H9 (cell line): Measurements from ENCODE around the gene TRIOBP. TPM values are rescaled to one million over a fixed set of nuclear protein-coding genes. Genes with fewer than 3 reads are reported as not detected.

Experiments
- DNase-seq: peaks from one replicate; pipeline ENCODE4 v3.0.0-alpha.2; 2017
- H2AFZ ChIP-seq: one replicate; pipeline ENCODE4 v1.6.1; 2013; ENCODE audit warnings: mild to moderate bottlenecking, low read length, control low read depth, moderate library complexity
- H2AK5ac ChIP-seq: 2 replicates; pipeline ENCODE4 v1.6.1; 2013; ENCODE audit warnings: low read length, control low read depth, mixed read lengths; ENCODE audit not compliant: insufficient read length
- H2BK120ac ChIP-seq: one replicate; pipeline ENCODE4 v1.6.1; 2013; ENCODE audit warnings: low read depth, mild to moderate bottlenecking, low read length, control low read depth, inconsistent platforms; ENCODE audit not compliant: poor library complexity, severe bottlenecking
- H2BK12ac ChIP-seq: 2 replicates; pipeline ENCODE4 v1.6.1; 2013; ENCODE audit warnings: low read length, control low read depth, mixed read lengths, low read depth; ENCODE audit not compliant: insufficient read length
- H2BK15ac ChIP-seq: 2 replicates; pipeline ENCODE4 v1.6.1; 2013; ENCODE audit warnings: low read depth, low read length, control low read depth
- H2BK20ac ChIP-seq: one replicate; pipeline ENCODE4 v1.6.1; 2013; ENCODE audit warnings: low read depth, mild to moderate bottlenecking, low read length, control low read depth, inconsistent platforms; ENCODE audit not compliant: poor library complexity, severe bottlenecking
- H2BK5ac ChIP-seq: 2 replicates; pipeline ENCODE4 v1.6.1; 2013; ENCODE audit warnings: low read length, control low read depth, mixed read lengths; ENCODE audit not compliant: insufficient read length
- H3K14ac ChIP-seq: 2 replicates; pipeline ENCODE4 v1.6.1; 2013; ENCODE audit warnings: low read length, control low read depth; ENCODE audit not compliant: insufficient read depth
- H3K18ac ChIP-seq: 2 replicates; pipeline ENCODE4 v1.6.1; 2013; ENCODE audit warnings: low read depth, mild to moderate bottlenecking, mixed read lengths, low read length, control low read depth; ENCODE audit not compliant: insufficient read length
- H3K23ac ChIP-seq: 2 replicates; pipeline ENCODE4 v1.6.1; 2013; ENCODE audit warnings: low read length, control low read depth, mixed read lengths, low read depth; ENCODE audit not compliant: insufficient read length
- H3K23me2 ChIP-seq: 2 replicates; pipeline ENCODE4 v1.6.1; 2013; ENCODE audit warnings: low read depth, mild to moderate bottlenecking, mixed read lengths, low read length, control low read depth; ENCODE audit not compliant: insufficient read length, poor library complexity, severe bottlenecking
- H3K27ac ChIP-seq: 2 replicates; pipeline ENCODE4 v1.5.1; 2013; ENCODE audit warnings: low read length, control low read depth, mixed read lengths, low read depth; ENCODE audit not compliant: insufficient read length
- H3K27me3 ChIP-seq: 2 replicates; pipeline ENCODE4 v1.6.1; 2013; ENCODE audit warnings: low read length, control low read depth, inconsistent platforms; ENCODE audit not compliant: insufficient read depth
- H3K4ac ChIP-seq: 2 replicates; pipeline ENCODE4 v1.6.1; 2013; ENCODE audit warnings: low read depth, mild to moderate bottlenecking, control low read depth, inconsistent platforms, low read length, moderate library complexity
- H3K4me1 ChIP-seq: 2 replicates; pipeline ENCODE4 v1.6.1; 2013; ENCODE audit warnings: low read length, control low read depth, inconsistent platforms; ENCODE audit not compliant: insufficient read depth
- H3K4me2 ChIP-seq: 2 replicates; pipeline ENCODE4 v1.6.1; 2013; ENCODE audit warnings: low read length, control low read depth, mixed read lengths; ENCODE audit not compliant: insufficient read length, insufficient read depth
- H3K56ac ChIP-seq: 2 replicates; pipeline ENCODE4 v1.6.1; 2013; ENCODE audit warnings: low read depth, mild to moderate bottlenecking, mixed read lengths, low read length, control low read depth; ENCODE audit not compliant: insufficient read length
- H3K79me1 ChIP-seq: 2 replicates; pipeline ENCODE4 v1.6.1; 2013; ENCODE audit warnings: low read depth, mild to moderate bottlenecking, moderate library complexity, low read length, control low read depth, inconsistent platforms; ENCODE audit not compliant: insufficient read depth, poor library complexity, severe bottlenecking
- H3K79me2 ChIP-seq: 2 replicates; pipeline ENCODE4 v1.6.1; 2013; ENCODE audit warnings: low read length, control low read depth, inconsistent platforms; ENCODE audit not compliant: insufficient read depth
- H3K9ac ChIP-seq: 2 replicates; pipeline ENCODE4 v1.6.1; 2013; ENCODE audit warnings: low read length, control low read depth, mixed read lengths; ENCODE audit not compliant: insufficient read length; ENCODE audit errors: extremely low read depth
- H3K9me3 ChIP-seq: one replicate; pipeline ENCODE4 v1.6.1; 2013; ENCODE audit warnings: low read depth, low read length, inconsistent platforms; ENCODE audit not compliant: control insufficient read depth
- H3T11ph ChIP-seq: one replicate; pipeline ENCODE4 v1.6.1; 2013; ENCODE audit warnings: mild to moderate bottlenecking, low read length, control low read depth, inconsistent platforms
- H4K20me1 ChIP-seq: one replicate; pipeline ENCODE4 v1.6.1; 2013; ENCODE audit not compliant: control insufficient read depth, insufficient read length, insufficient read depth
- H4K5ac ChIP-seq: 2 replicates; pipeline ENCODE4 v1.6.1; 2013; ENCODE audit warnings: low read depth, mild to moderate bottlenecking, mixed read lengths, low read length, control low read depth; ENCODE audit not compliant: insufficient read length
- H4K8ac ChIP-seq: replicated peaks from 2 replicates; pipeline ENCODE4 v1.6.1; 2013; ENCODE audit warnings: low read length, control low read depth, mixed read lengths, low read depth; ENCODE audit not compliant: insufficient read length
- H4K91ac ChIP-seq: 2 replicates; pipeline ENCODE4 v1.6.1; 2013; ENCODE audit warnings: low read depth, mild to moderate bottlenecking, moderate library complexity, mixed read lengths, low read length, control low read depth; ENCODE audit not compliant: insufficient read length
- H3K27ac Mint-ChIP-seq, 3 experiments: 2 replicates in 2 of 3; 3 replicates in 1 of 3; pipeline ENCODE4 v1.8.0; 2020 to 2021; ENCODE audit warnings: mixed read lengths in 3 of 3, mild to moderate bottlenecking in 1 of 3, moderate library complexity in 1 of 3
- H3K27me3 Mint-ChIP-seq: 2 replicates; pipeline ENCODE4 v1.8.0; 2021; ENCODE audit warnings: low read depth, mild to moderate bottlenecking, moderate library complexity, mixed read lengths
- H3K36me3 Mint-ChIP-seq, 3 experiments: 2 replicates in 2 of 3; 3 replicates in 1 of 3; pipeline ENCODE4 v1.8.0; 2020 to 2021; ENCODE audit warnings: low read depth in 3 of 3, mixed read lengths in 3 of 3; ENCODE audit not compliant: insufficient read depth in 1 of 3
- H3K4me1 Mint-ChIP-seq, 2 experiments: 2 replicates each; pipeline ENCODE4 v1.8.0; 2020; ENCODE audit warnings: mixed read lengths in 2 of 2
- H3K4me3 Mint-ChIP-seq, 2 experiments: 2 replicates in 1 of 2; 3 replicates in 1 of 2; pipeline ENCODE4 v1.8.0; 2020 to 2021; ENCODE audit warnings: mild to moderate bottlenecking in 2 of 2, mixed read lengths in 2 of 2, moderate library complexity in 1 of 2
- H3K9me3 Mint-ChIP-seq, 2 experiments: 2 replicates in 1 of 2; 3 replicates in 1 of 2; pipeline ENCODE4 v1.8.0; 2020; ENCODE audit warnings: mild to moderate bottlenecking in 2 of 2, mixed read lengths in 2 of 2, moderate library complexity in 1 of 2
- WGBS: extraction: QIAGEN DNeasy Blood & Tissue Kit; methylation state at CpG from one replicate; pipeline ENCODE4 v1.1.7; 2013; ENCODE audit warnings: missing lambda C conversion rate, low lambda C conversion rate, mixed read lengths; ENCODE audit not compliant: insufficient read length; ENCODE audit errors: extremely low coverage; 5-methylcytosine and 5-hydroxymethylcytosine counted together
- total RNA-seq: library from RNA; stranded (reverse); gene quantifications from 2 replicates; pipeline ENCODE4 v1.2.1, GENCODE V29; 2021
- TF ChIP-seq, protein P1 (sequence below): fragments of 200-600 bp; sonication (generic); conservative IDR thresholded peaks from 3 replicates; pipeline ENCODE4 v1.8.0; 2021; ENCODE audit warnings: antibody characterized with exemption, mild to moderate bottlenecking

TRIOBP gene
- total RNA-seq, 1 experiment from 2014 or later: 52.7 TPM

DNA sequence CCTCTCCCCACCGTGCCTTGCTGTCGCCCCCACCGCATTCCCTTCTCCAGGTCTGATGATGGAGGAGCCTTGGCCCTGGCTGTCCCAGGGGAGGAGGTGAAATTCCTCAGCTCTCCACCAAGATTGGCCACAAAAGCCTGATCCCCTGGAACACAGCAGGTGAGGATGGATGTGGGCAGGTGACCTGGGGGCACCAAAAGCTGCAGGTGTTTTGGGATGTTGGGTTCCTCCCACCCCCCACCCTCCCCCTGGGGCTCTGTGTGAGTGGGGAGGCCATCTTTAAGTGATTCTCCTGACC, 639 bp downstream of the TRIOBP start:
- Histone ChIP-seq H2BK20ac (no peak overlapping the region), H2BK5ac (no peak overlapping the region), H3K23me2 (no peaks in the 10 kb centered on the region), H4K20me1 (no peaks in the 10 kb centered on the region), H3K4me1 (peaks cover 2% of the 10 kb centered on the region; the same call in 1 of the 2 replicates), H3K79me2 (no peaks in the 10 kb centered on the region), H3K9me3 (no peaks in the 10 kb centered on the region), H2BK15ac (no peak overlapping the region), H3K18ac (no peak overlapping the region), H3T11ph (no peak overlapping the region), H2AFZ (no peak overlapping the region), H3K9ac (no peak overlapping the region), H3K56ac (no peak overlapping the region), H4K91ac (no peak overlapping the region), H3K14ac (0 out of 2 replicates have a peak overlapping the region, but pooled peaks have one; percentile 5), H3K27ac (no peak overlapping the region), H2AK5ac (no peak overlapping the region), H2BK12ac (no peak overlapping the region), H3K79me1 (no peaks in the 10 kb centered on the region), H2BK120ac (no peak overlapping the region), H3K23ac (no peak overlapping the region), H3K27me3 (no peaks in the 10 kb centered on the region), H4K5ac (no peak overlapping the region), H3K4me2 (peak overlapping the region; percentile 66), H4K8ac (no peak overlapping the region), H3K4ac (no peak overlapping the region)
- TF ChIP-seq, protein P1, sequence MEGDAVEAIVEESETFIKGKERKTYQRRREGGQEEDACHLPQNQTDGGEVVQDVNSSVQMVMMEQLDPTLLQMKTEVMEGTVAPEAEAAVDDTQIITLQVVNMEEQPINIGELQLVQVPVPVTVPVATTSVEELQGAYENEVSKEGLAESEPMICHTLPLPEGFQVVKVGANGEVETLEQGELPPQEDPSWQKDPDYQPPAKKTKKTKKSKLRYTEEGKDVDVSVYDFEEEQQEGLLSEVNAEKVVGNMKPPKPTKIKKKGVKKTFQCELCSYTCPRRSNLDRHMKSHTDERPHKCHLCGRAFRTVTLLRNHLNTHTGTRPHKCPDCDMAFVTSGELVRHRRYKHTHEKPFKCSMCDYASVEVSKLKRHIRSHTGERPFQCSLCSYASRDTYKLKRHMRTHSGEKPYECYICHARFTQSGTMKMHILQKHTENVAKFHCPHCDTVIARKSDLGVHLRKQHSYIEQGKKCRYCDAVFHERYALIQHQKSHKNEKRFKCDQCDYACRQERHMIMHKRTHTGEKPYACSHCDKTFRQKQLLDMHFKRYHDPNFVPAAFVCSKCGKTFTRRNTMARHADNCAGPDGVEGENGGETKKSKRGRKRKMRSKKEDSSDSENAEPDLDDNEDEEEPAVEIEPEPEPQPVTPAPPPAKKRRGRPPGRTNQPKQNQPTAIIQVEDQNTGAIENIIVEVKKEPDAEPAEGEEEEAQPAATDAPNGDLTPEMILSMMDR: no peak; the same call in 2 of the 3 replicates
- peaks cover 11 to 12% of the 10 kb centered on the region in 2 experiments for H3K4me1 Mint-ChIP-seq
- DNase-seq: peak; percentile 62
- peak overlapping the region in 1 of 3 experiments; percentile 31; a peak in 1 of 7 replicates for H3K27ac Mint-ChIP-seq
- H3K4me3 Mint-ChIP-seq: peak overlapping the region; percentile 86 to 97
- no peaks in the 10 kb centered on the region for H3K9me3 Mint-ChIP-seq
- no CpG with 5 or more reads among the region's 3 CpGs for WGBS
- peaks cover 14 to 42% (median 40%) of the 10 kb centered on the region in 3 experiments for H3K36me3 Mint-ChIP-seq
- peaks cover 1% of the 10 kb centered on the region for H3K27me3 Mint-ChIP-seq
